Esophagus muscularis mucosa (tissue), 4 donors: ENCODE data around the gene WDR20. TPM values are rescaled to one million over a fixed set of nuclear protein-coding genes. Genes with fewer than 3 reads are reported as not detected.

Experiments used
- DNase-seq: peaks from one replicate; pipeline ENCODE4 v3.0.0-alpha.2; 2017; ENCODE audit errors: extremely low spot score
- H3K27ac ChIP-seq, 4 donors: fragments of 200-600 bp; sonication (generic); replicated peaks in 1 of 4; 1 replicate in 3 of 4; 2 replicates in 1 of 4; pipeline ENCODE4 v1.5.1; 2016 to 2019; ENCODE audit warnings: mild to moderate bottlenecking in 1 of 4
- H3K27me3 ChIP-seq, 4 donors: fragments of 200-600 bp; sonication (generic); one replicate each; pipeline versions ENCODE4 v1.5.1 to v1.6.0; 2016 to 2019
- H3K36me3 ChIP-seq, 4 donors: fragments of 200-600 bp; sonication (generic); one replicate each; pipeline ENCODE4 v1.5.1; 2016 to 2019
- H3K4me1 ChIP-seq, 4 donors: fragments of 200-600 bp; sonication (generic); one replicate each; pipeline ENCODE4 v1.5.1; 2016 to 2019
- H3K4me3 ChIP-seq, 4 donors: fragments of 200-600 bp; sonication (generic); 1 replicate in 2 of 4; 2 replicates in 2 of 4; pipeline ENCODE4 v1.5.1; 2016 to 2019; ENCODE audit warnings: mild to moderate bottlenecking in 4 of 4, moderate library complexity in 1 of 4
- H3K9me3 ChIP-seq, 4 donors: fragments of 200-600 bp; sonication (generic); 1 replicate in 3 of 4; 2 replicates in 1 of 4; pipeline ENCODE4 v1.5.1; 2016 to 2019
- EP300 ChIP-seq: sonication (generic); formaldehyde crosslinking; IDR thresholded peaks from one replicate; pipeline ENCODE4 v1.6.1; 2017; ENCODE audit warnings: antibody characterized with exemption
- POLR2A ChIP-seq: fragments of 450-650 bp; IDR thresholded peaks from one replicate; pipeline ENCODE4 v1.6.1; 2017; ENCODE audit warnings: antibody characterized with exemption, moderate library complexity, mild to moderate bottlenecking, low read depth
- POLR2AphosphoS5 ChIP-seq, 2 donors: sonication (generic); formaldehyde crosslinking; IDR thresholded peaks; one replicate each; pipeline ENCODE4 v1.6.1; 2017; ENCODE audit warnings: antibody characterized with exemption in 2 of 2
- WGBS: methylation state at CpG from one replicate; pipeline ENCODE4 v1.1.5; 2018; 5-methylcytosine and 5-hydroxymethylcytosine counted together
- intact Hi-C: fragments of 100-400 bp; cut with DNase I; formaldehyde crosslinking; loops from one replicate; pipeline ENCODE4 v1.15.1; 2023
- total RNA-seq, 4 donors: library from RNA; depleted of rRNA; stranded (reverse); fragments of >200 nt; gene quantifications; one replicate each; pipeline versions ENCODE4 v1.1.0 to v1.2.1, GENCODE V29; 2016
- TF ChIP-seq, protein P1 (sequence below), 3 experiments: fragments of 200-600 bp in 2 of 3; fragments of 450-650 bp in 1 of 3; sonication (generic) in 2 of 3; IDR thresholded peaks; one replicate each; pipeline ENCODE4 v1.5.1; 2017 to 2019; ENCODE audit warnings: antibody characterized with exemption in 3 of 3, mild to moderate bottlenecking in 2 of 3, moderate library complexity in 1 of 3

WDR20 gene
- total RNA-seq, 4 donors from 2014 or later: 16.6 to 26.6 (median 22.3) TPM

DNA sequence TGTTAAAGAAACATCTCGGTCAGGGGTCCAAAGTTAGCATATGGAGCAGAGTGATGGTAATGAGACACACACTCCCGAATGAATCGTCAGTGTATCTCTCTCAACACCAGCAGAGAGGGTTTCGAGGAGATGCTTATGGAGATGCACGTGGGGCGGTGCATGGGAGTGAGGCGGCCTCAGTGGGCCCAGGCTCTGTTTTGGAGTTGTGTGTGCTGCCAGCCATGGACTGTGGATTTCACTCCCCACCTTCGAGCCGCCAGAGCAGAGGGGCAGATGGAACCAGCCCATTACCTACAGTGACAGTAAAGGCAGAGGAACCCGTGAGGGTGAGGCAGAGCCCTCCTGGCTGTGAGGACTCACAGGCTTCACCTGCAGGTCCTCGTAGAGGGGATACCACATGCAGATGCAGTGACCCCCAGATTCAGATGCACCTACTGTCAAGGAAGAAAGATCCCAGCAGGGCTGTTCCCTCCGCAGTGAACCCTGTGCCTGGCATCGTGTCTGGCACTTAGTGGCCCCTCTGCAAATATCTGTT is 68.2 kb downstream of the WDR20 start:
- Histone ChIP-seq H3K36me3 (peaks cover 13 to 90% (median 55%) of the 10 kb centered on the region in 4 donors), H3K27me3 (no peaks in the 10 kb centered on the region), H3K4me3 (no peak overlapping the region), H3K4me1 (peaks cover 0 to under 1% (median 0%) of the 10 kb centered on the region in 4 donors), H3K9me3 (no peaks in the 10 kb centered on the region), H3K27ac (no peak overlapping the region)
- 87% methylated on average over 13 of the region's 13 CpGs for WGBS
- DNase-seq: no peak
- no peak for TF ChIP-seq EP300
- TF ChIP-seq, protein P1, sequence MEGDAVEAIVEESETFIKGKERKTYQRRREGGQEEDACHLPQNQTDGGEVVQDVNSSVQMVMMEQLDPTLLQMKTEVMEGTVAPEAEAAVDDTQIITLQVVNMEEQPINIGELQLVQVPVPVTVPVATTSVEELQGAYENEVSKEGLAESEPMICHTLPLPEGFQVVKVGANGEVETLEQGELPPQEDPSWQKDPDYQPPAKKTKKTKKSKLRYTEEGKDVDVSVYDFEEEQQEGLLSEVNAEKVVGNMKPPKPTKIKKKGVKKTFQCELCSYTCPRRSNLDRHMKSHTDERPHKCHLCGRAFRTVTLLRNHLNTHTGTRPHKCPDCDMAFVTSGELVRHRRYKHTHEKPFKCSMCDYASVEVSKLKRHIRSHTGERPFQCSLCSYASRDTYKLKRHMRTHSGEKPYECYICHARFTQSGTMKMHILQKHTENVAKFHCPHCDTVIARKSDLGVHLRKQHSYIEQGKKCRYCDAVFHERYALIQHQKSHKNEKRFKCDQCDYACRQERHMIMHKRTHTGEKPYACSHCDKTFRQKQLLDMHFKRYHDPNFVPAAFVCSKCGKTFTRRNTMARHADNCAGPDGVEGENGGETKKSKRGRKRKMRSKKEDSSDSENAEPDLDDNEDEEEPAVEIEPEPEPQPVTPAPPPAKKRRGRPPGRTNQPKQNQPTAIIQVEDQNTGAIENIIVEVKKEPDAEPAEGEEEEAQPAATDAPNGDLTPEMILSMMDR (IDR thresholded peaks at IDR 0.05): no peak
- no peak for TF ChIP-seq POLR2A
- no peak for TF ChIP-seq POLR2AphosphoS5 (IDR thresholded peaks at IDR 0.05)
- intact Hi-C loops: no loop called here

GRCh38 chr14:102208741-102209140 is 69.0 kb downstream of the WDR20 start:
- H3K36me3 ChIP-seq: peaks cover 13 to 91% (median 58%) of the 10 kb centered on the region in 4 donors
- TF ChIP-seq, protein P1 (IDR thresholded peaks at IDR 0.05): no peak
- DNase-seq: no peak
- H3K9me3 ChIP-seq: no peaks in the 10 kb centered on the region
- H3K27ac ChIP-seq: no peak overlapping the region
- intact Hi-C loops: no loop called here
- H3K4me1 ChIP-seq: peaks cover 0 to 4% (median 0%) of the 10 kb centered on the region in 4 donors
- 88% methylated on average over 15 of the region's 17 CpGs for WGBS
- H3K4me3 ChIP-seq: no peak overlapping the region
- H3K27me3 ChIP-seq: no peaks in the 10 kb centered on the region

- no peak overlapping the region for H3K27ac ChIP-seq
- H3K4me1 ChIP-seq: peaks cover 0 to 6% (median 5%) of the 10 kb centered on the region in 4 donors
- H3K9me3 ChIP-seq: no peaks in the 10 kb centered on the region
- TF ChIP-seq, protein P1 (IDR thresholded peaks at IDR 0.05): peak in 1 of 3 experiments; percentile 10
- TF ChIP-seq EP300: no peak
- H3K36me3 ChIP-seq: peaks cover 13 to 86% (median 57%) of the 10 kb centered on the region in 4 donors
- 85% methylated on average over 14 of the region's 19 CpGs for WGBS
- no peaks in the 10 kb centered on the region for H3K27me3 ChIP-seq
- intact Hi-C loops: no loop called here
- DNase-seq: no peak
- H3K4me3 ChIP-seq: no peak overlapping the region
Observed at GRCh38 chr14:102209224-102209966, 69.7 kb downstream of the WDR20 start.

GRCh38 chr14:102210421-102211042 is 70.8 kb downstream of the WDR20 start:
- WGBS: 89% methylated on average over 24 of the region's 25 CpGs
- no peak for DNase-seq
- H3K27me3 ChIP-seq: no peaks in the 10 kb centered on the region
- peaks cover 13 to 74% (median 46%) of the 10 kb centered on the region in 4 donors for H3K36me3 ChIP-seq
- no peak for TF ChIP-seq POLR2A
- TF ChIP-seq, protein P1 (IDR thresholded peaks at IDR 0.05): no peak
- TF ChIP-seq EP300: no peak
- no peak for TF ChIP-seq POLR2AphosphoS5 (IDR thresholded peaks at IDR 0.05)
- no peak overlapping the region for H3K27ac ChIP-seq
- no peak overlapping the region for H3K4me3 ChIP-seq
- no peaks in the 10 kb centered on the region for H3K9me3 ChIP-seq
- intact Hi-C loops: no loop called here
- H3K4me1 ChIP-seq: peaks cover 5 to 18% (median 16%) of the 10 kb centered on the region in 4 donors
